HG02571 (cell line): ENCODE data around the gene MATN3.

ENCODE experiments used
- ATAC-seq: cut with Tn5 transposase; IDR thresholded peaks from one replicate; pipeline ENCODE4 v1.9.1; 2021; ENCODE audit warnings: mild to moderate bottlenecking, moderate library complexity; ENCODE audit not compliant: unreplicated experiment

The MATN3 gene

GRCh38 chr2:19942199-19942598, 70.3 kb downstream of the MATN3 start:
- ATAC-seq: no peak
